GM21619 (cell line): ENCODE data around the gene TSSC4.

Experiments used
- ATAC-seq: cut with Tn5 transposase; IDR thresholded peaks from one replicate; pipeline ENCODE4 v1.9.1; 2021; ENCODE audit not compliant: unreplicated experiment

The TSSC4 gene

DNA sequence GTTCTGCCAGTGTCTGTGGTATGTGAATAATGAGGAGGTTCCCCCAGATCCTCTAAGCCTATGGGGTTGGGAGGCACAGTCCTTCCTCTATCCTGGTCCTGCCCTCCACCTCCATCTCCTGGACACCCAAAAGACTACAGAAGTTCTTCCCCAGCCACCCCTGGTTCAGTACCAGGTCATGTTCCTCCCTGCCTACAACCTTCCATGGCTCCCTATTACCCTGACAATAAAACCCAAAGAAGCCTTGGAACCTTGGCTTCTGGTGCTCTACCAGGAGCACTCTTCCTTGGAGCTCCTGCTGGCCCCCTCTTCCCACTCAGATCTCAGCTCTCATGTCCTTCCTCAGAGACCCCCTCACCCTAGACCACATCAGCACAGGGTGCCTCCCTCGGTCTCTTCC, 30.8 kb downstream of the TSSC4 start:
- ATAC-seq, result no peak

DNA sequence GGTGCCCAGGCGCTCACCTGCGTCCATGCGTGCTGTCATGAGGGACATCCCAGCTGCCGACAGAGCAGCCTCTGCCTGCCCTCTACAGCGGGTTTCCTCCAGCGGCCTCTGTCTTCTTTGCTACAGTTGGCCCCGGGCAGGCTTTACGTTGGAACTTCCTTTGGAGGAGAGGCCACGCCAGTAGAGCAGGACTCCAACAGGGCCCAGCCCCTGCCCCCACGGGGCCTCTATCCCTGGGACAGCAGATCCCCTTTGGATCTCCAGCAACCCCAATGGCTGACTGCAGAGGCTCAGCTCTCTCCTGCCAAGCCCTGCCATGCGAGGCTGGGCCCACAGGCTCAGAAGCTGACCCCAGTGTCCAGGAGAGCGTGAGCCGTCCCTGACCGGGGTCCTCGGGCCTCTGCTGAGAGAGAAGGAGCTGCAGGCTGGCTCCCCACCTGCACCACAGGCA, 31.6 kb downstream of the TSSC4 start:
- no peak for ATAC-seq

DNA sequence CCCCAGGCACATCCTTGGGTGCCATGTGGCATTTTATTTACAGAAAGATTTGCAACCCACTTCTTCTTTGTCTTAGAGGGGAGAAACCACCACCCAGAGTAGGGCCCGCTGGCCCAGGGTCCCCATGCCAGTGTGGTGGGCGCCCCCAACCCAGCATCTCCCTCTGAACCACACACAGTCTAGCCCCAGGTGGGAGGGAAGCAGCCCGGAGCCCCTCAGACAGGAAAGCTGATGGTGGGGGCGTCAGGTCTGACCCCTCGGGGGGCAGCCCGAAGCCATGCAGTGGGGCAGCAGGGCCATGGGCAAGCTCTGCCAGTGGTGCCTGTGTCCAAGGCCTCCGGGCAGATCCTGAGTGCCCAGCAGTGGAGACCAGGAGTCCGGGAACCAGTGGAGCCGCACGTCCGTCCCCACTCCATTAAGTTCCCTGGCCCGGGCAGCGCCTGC, 32.1 kb downstream of the TSSC4 start:
- no peak for ATAC-seq

GRCh38 chr11:2433106-2433925, 32.8 kb downstream of the TSSC4 start:
- ATAC-seq, result no peak

DNA sequence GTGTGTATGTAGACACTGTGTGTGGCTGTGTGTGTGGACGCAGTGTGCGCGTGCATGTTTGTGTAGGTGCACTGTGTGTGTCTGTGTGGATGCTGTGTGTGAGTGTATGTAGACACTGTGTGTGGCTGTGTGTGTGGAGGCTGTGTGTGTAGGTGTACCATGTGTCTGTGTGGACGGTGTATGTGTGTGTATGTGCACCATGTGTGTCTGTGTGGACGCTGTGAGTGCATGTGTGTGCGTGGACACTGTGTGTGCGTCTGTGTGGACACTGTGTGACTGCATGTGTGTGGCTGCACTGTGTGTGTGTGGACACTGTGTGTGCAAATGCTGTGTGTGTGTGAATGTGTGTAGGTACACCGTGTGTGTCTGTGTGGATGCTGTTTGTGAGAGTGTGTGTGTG, 33.5 kb downstream of the TSSC4 start:
- ATAC-seq, result no peak

- no peak for ATAC-seq
Measured at GRCh38 chr11:2434506-2435255, 34.1 kb downstream of the TSSC4 start.

GRCh38 chr11:2435288-2436012, 34.9 kb downstream of the TSSC4 start:
- ATAC-seq, result no peak

DNA sequence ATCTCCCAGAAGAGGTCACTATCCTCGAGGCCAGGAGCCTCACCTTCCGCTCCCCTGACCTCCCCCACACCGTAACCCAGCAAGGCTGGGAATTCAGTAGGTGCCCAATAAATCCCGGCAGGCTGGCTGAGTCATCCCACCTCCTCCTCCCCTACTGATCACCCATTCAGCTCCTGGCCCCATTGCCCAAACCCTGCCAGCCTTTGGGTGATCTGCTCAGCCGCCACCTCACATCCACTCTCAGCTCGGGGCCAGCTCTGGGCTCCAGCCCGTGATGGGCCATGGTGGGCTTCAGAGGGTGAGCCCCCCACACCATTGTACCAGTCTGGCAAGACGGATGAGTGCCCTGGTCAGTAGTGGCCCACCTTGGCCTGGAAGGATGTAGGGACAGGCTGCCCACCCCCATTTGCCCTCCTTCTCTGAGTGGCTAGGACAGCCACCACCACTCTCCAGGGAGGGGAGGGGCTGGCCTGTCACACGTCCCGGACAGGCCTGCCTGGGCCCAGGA, 35.5 kb downstream of the TSSC4 start:
- ATAC-seq, result no peak

DNA sequence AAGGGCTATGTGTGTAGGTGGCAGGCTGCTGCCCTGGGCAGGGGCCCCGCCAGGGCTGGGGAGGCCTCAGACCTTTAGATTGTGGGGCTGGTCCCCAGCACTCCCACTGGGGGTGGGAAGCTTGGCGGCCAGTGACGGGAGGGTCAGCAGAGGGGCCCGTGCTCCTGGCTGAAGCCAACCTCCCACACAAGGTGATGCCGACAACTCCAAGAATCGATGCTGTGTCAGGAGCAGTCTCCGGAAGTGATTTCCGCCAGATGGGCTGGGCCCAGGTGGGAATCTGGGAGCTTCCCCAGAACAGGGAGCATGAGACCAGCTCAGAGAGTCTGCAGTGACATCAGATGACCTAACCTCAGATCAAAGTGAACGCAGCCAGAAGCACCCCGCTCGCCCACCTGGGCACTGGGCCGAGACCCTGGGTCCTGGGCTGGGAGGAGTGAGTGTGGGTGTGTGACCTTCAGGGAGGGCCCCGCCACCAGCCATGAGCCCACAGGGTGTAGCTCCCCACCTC, 36.0 kb downstream of the TSSC4 start:
- ATAC-seq, result no peak

DNA sequence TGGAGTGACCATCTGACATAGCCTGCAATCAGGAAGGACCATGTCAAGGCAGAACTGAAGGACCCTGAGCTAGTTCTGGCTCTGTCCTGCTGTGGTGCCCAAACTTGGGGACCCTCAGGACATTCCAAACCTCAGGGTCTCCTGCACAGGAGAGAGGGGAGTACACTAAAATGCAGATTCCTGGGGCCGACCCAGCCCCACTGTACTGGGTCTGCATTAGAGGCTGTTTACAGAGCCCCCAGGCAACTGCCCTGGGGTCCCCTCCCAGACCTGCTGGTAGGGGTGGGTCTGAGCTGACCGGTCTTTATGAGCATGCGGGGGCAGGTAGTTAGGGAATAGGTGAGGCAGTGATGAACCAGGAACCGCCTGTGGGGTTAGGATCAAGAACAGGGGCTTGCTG, 37.0 kb downstream of the TSSC4 start:
- ATAC-seq, result no peak

DNA sequence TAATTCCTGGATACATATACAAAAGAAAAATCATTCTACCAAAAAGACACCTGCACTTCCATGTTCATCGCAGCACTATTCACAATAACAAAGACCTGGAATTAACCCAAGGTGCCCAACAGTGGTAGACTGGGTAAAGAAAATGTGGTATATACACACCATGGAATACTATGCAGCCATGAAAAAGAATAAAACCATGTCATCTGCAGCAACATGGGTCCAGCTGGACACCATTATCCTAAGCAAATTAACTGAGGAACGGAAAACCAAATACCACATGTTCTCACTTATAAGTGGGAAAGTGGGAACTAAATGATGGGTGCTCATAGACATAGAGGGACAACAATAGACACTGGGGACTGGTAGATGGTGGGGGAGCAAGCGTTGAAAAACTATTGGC, 39.3 kb downstream of the TSSC4 start:
- ATAC-seq, result no peak

DNA sequence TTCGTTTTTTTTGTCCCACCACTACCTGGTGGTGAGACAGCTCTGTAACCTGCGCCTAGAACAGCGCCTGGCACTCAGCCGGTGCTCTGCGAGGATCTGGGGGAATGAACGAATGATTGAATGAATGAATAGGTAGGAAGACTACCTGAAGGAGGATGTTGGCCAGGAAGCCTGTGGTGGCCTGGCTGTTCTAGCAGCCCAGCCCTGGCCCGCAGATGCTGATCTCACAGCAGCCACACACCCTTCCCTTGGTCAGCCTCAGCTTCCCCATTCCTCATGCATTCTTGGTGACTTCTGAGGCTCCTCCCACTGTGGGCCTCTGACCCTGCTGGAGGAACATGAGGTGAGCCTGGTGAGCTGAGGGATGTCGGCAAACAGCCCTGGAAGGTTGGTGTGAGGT, 40.1 kb downstream of the TSSC4 start:
- ATAC-seq, result no peak

GRCh38 chr11:2441171-2441570, 40.6 kb downstream of the TSSC4 start:
- ATAC-seq, result no peak

DNA sequence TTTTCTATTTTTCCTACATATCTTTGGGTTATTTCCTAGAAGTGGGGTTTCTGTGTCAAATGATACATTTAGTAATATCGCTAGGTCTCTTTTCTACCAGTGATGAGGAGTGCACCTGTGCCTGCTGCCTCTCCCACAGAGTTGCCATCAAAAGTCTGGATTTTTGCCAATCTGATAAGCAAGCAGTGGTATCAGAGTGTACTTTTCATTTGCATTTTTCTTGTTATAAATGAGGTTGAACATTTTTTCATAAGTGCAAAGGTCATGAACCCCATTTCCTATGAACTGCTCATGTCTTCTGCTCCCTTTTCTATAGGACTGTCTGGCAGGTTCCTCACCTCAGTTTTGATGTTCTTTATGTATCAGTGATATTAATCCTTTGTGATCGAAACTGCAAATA, 42.0 kb downstream of the TSSC4 start:
- ATAC-seq, result no peak

- ATAC-seq, result no peak
Measured at GRCh38 chr11:2443406-2443805, 42.9 kb downstream of the TSSC4 start.

DNA sequence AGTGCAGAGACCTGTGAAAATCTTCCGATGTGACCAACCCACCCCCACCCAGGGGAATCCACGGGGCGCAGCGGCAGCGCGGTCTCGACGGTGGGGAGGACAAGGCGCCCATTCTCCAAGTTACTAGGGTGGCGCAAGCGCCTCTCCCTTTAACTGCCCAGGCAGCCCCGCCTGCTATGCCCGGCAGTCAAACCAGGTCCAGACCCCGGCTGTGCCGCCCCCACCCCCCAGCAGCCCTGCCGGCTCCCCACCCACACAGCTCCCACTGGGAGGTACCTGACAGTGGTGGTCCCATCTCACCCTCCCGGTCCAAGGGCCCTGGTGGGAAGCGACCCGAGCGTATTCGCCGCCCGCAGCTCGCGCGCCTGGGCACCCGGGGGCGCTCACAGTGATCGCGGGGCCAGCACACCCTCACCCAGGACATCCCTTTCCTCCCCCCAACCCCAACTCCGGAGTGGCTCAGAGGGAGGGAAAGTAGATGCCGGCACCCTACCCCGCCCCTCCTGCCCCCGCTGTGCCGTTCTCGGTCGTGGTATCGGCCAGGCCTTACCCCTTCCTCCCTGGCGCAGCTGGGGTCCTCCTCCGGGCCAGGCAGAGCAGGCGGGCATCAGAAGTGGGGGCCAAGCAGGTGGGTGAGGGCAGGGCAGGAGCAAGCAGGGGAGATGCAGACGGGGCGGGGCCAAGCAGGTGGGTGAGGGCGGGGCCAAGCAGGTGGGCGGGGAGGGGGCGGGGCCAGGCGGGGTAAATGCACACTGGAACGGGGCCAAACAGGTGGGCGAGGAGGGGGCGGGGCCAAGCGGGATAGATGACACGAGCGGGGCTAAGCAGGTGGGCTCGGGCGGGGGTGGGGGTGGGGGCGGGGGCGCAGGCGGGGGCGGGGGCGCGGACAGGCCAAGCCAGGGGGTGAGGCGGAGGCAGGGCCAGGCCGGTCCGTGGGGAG, 43.6 kb downstream of the TSSC4 start, which contains the start of gene TRPM5:
Gene TRPM5 (minus strand): TSS at position 634 of the 940 bp plus-strand sequence. CDS start 21,478 bp downstream, outside the sequence.
- ATAC-seq, result no peak

DNA sequence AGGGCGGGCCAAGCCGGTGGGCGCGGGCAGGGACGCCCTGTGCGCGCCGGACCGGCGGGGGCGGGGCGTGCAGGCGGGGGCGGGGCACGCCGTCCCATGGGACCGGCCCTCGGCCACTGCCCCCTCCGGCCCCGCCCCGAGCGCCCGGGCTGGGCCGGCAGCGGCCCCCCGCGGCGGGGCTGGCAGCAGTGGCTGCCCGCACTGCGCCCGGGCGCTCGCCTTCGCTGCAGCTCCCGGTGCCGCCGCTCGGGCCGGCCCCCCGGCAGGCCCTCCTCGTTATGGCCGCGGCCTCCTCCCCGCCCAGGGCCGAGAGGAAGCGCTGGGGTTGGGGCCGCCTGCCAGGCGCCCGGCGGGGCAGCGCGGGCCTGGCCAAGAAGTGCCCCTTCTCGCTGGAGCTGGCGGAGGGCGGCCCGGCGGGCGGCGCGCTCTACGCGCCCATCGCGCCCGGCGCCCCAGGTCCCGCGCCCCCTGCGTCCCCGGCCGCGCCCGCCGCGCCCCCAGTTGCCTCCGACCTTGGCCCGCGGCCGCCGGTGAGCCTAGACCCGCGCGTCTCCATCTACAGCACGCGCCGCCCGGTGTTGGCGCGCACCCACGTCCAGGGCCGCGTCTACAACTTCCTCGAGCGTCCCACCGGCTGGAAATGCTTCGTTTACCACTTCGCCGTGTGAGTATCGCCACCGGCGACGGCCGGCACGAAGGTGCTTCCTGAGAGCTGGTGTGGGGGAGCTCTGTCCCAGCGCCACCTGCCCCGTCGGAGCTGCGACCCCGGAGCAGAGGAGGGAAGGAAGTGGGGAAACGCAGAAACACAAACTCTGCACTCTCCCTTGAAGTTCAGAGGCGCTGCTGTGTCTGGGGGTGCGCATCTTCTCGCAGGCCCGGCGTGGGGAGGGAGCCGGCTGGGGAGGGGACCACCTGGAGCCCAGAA, 44.5 kb downstream of the TSSC4 start, which contains the start of gene KCNQ1:
Gene KCNQ1 (plus strand): TSS at position 188 of the 925 bp plus-strand sequence. CDS start 91 bp downstream, at position 279.
- ATAC-seq, result no peak

DNA sequence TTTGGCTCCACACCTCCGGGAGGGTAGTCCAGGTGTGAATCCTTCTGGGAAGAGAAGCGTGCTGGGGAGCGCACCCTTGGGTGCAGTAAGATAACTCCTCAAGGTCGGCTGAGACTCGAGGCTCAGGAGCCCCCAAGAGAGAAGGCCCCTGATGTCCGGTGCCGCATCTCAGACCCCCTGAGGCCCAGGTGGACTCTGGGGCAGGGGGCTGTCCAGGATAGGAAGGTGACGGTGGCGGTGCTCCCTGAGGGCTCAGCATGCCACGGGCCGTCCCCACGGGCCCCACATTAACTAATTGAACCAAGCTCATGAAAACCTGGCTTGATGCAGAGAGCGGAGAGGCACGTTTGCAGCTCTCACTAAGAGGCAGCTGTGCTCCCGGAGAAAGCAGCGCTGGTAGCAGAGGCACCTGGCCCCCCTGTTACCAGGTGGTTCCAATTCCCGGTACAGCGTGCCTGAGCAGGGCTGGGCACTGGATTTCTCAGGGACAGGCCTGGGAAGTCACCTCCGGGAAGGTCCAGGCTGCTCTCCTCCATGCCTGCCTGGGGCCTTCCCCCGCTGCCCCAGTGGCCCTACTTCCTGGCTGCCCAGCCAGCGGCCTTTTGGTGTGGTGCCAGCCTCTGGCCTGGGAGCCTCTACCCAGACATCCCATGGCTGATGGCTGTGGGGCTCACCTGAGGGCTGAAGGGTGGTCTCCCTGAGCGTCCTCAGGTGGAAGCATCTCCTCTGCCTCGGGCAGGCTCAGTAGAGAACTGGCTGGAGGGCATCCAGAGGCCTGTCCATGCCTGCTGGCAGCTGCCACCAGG, 45.4 kb downstream of the TSSC4 start:
- no peak for ATAC-seq
